CD4-positive, alpha-beta T cell treated with Interleukin-4 for 1 hour (primary cell): ENCODE measurements around the gene PTPRR.

ENCODE experiments used
- DNase-seq, 2 donors: peaks; one replicate each; pipeline ENCODE4 v3.0.0-alpha.2; 2020 to 2022

PTPRR gene

DNA sequence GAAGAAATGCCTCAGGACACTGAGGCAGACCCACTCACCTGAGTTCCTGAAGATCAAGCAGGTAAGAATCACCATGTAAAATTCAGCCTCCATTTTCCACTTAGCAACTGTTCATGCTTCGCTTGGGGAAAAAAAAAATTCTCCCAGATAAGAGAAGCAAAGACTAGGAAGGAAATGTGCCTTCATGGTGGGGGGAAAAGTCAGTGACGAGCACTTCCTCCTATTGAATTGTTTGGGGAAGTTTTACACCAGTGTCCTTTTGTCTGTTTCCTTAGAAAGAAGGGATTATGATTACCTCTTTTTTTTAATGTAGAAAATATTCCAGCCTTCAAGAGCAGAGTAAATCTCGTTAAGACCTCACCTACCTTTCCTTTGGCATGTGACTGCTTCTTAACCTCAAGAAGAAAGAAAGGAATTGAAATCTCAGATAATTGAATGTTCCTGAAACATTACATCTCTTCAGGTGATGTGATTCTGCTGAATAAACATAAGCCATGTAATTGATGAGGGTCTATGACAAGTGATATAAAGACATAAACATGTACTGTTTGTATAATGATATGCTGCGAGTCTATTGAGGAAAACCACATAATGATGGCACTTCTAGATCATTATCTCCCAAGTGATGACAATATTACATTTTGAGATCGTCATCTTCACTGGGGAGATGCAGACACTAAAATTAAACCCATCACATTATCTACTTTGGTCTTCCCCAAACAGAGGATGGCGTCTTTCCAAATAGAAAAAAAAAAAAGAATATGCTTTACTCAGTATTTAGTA, 283.0 kb downstream of the PTPRR start, which contains the start of gene PTPRB:
PTPRB (minus strand) TSS at position 127 of the 783 bp plus-strand sequence; CDS start at position 93, 34 bp downstream.
- no peak for DNase-seq

- no peak for DNase-seq
Measured at GRCh38 chr12:70635755-70636154, 284.8 kb downstream of the PTPRR start.

DNA sequence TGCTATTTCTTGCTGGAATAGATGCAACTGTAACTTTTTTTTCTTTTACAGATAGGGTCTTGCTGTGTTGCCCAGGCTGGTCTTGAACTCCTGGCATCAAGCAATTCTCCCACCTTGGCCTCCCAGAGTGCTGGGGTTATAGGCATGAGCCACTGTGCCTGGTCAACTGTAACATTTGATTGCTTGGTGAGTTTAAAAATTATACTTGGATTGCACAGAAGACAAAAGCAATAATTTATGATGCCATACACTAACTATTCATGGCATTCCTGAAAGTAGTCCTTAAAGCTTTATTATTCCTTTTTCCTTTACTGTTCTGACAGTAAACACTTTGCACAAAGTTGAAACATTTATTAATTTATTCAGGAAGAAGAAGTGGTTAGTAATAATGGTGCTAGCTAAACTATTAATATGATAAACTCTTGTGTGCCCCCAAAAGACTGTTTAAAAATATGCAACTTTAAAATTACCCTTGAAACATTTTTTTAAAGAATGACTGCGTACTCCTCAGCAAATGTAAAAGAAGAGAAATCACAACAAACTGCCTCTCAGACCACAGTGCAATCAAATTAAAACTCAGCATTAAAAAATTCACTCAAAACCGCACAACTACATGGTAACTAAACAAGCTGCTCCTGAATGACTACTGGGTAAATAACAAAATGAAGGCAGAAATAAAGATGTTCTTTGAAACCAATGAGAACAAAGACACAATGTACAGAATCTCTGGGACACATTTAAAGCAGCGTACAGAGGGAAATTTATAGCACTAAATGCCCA, 291.6 kb downstream of the PTPRR start:
- DNase-seq: no peak

DNA sequence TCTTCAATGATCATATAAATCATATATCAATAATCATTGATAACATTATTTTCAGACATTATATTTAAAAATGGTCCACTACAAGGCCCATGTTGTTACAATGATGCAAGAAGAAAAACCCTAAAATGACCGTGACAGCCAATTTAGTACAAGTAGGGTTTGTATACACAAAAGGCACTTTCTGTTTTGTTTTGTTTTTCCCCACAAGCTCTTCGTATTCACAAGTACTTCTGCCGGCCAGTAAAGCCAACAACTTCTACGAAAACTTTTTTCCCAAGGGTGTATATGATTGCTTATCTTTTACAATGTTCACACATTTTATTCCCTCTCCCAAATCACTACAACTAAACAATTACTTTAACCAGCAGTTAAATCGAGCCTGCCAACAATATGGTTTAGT, 292.9 kb downstream of the PTPRR start:
- DNase-seq: no peak

GRCh38 chr12:70626180-70626579, 294.4 kb downstream of the PTPRR start:
- no peak for DNase-seq

DNA sequence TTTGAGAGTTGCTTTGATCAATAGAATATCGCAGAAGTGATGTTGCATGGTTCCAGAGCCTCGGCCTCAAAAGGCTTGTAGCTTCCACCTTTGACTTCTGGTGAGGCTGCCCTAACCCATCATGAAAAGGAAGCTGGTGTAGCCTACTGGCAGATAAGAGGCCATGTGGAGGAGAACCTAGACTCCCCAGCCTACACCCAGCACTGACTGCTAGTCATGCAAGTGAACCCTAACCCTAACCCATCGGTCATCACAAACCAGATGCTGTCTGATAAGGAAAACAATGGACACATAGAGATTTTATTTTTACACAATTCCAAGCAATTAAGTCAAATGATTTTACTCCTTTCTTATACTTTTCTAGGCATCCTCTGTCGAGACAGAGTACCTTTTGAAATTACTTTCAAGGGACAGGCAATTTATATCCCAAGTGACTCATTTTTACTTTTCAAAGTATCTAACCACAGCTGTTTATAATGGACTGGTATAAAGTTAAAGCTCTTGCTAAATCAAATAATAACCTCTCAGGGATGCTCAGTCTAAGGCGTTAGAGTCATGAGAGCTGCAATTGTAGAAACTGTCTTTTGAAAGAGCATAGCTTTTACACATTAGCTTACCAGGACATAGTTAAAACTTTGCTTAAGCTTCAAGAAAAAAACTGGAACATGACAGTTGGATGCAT, 300.9 kb downstream of the PTPRR start:
- no peak for DNase-seq

DNA sequence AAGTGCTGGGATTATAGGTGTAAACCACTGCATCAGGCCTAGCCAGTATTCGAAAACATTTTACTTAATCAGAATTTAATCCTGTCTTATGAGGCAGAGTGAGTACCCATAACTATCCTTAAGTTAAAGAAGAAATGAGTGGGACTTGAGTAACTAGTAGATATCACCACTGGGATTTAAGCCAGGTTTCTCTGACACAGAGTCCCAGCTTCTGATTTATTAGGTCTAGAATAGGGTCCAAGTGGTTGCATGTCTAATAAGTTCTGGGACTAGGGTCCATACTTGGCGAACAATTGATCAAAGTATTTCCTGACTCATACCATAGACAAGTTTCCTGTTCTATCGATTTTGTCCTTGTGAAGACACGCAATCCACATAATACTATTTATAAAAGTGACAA, 302.2 kb downstream of the PTPRR start:
- no peak for DNase-seq

DNA sequence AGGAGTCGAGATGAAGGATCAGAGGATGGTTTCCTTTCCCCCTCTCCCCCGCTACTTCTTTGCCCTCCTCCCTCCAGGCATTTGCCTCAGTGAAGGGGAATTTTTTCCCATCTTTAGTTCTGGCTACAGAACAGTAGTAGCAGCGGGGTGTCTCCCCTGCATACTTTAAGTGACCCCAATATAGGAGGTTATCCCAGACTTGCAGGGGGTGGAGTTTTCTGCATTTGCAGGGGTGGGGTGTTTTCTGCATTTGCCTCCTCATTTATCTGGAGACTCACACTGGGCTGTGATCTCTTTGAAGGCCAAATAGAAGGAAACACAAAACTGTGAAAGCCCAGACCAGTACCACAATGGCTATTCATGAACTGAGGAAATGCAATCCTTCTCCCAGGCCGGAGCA, 303.1 kb downstream of the PTPRR start:
- DNase-seq: no peak

- DNase-seq: no peak
Measured at GRCh38 chr12:70615174-70615866, 305.2 kb downstream of the PTPRR start.

GRCh38 chr12:70609739-70610491, 310.6 kb downstream of the PTPRR start:
- DNase-seq: no peak

DNA sequence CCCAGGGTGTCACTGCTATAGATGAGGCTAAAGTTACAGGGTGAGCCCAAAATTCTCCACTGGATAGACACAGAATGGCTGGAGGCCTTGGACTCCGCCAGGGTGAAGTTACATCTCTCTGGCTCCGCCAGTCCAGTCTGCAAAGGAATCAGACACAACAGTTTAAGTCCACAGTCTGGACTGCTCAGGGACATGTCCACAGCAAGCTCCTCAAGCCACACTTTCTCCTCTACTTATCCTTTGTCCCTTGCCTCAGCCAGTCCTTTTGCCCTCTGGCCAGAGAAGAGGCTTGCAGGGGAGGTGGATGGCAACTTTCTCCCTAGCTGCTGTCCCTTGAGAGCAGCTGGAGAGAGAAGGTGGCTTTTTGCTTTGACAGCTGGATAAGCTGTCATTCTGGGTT, 311.3 kb downstream of the PTPRR start:
- no peak for DNase-seq

- DNase-seq: no peak
Measured at GRCh38 chr12:70608184-70608583, 312.4 kb downstream of the PTPRR start.

GRCh38 chr12:70607107-70607506, 313.4 kb downstream of the PTPRR start:
- no peak for DNase-seq

- DNase-seq: no peak
Measured at GRCh38 chr12:70605976-70606375, 314.6 kb downstream of the PTPRR start.

DNA sequence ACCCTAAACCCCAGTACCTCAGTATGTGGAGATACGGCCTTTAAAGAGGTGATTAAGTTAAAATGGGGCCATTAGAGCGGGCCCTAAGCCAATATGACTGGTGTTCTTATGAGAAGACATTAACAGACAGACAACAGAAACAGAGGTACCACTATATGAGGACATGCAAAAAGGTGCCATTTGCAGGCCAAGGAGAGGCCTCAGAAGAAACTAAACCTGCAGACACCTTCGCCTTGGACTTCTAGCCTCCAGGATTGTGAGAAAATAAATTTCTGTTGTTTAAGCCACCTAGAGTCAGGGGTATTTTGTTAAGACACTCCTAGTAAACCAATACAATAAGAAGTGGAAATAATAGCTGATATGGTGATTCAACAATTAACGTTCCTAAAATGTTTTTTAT, 315.9 kb downstream of the PTPRR start:
- DNase-seq: no peak

- DNase-seq: no peak
Measured at GRCh38 chr12:70603044-70603443, 317.5 kb downstream of the PTPRR start.

DNA sequence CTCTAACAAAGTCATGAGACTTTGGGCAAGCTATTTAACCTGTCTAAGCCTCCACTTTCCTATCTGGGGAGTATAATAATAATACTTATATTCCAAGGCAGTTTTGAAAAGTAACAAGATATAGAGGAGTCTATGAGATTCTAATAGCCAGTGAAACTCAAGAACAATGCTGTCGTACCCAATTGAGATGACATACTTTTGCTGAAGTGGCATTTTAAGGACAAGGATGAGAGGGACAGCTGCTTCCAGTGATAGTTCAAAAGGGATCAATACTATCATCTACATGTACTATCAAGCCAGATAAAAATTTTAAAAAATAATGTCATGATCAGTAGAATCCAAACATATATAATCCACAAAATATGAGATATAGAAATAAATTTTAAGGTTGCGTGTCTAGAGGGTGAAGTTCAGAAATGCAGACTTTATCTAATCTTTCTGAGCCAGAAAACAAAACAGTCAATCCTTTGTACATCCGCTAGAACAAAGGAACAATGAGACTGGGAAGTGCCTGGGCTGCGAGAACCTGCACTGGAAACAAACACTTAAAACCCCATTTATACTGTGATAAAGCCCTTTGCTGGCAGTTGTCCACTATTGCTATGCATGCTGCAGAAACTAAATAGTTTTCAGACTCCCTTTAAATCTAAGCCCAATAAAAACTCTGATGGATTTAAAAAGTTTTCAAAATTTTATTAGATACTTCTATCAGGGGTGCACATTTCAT, 321.9 kb downstream of the PTPRR start:
- DNase-seq: no peak

DNA sequence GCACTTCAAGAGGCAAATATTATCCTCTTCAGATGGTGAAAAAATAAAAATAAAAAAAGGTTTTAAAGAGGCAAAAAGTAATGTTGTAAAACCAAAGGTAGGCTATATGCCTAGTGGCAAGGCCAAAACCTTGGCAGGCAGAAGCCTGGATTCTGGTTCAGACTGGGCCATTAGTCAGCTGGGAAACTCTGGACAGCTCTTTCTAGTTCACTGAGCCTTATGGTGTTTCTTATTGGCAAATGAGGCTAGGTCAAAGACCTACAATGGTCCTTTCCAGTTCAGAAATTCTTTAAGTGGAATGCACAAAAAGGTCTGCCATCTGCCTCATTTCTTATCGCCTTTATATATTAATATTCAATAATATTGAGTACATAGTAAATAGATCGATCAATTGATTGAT, 327.9 kb downstream of the PTPRR start:
- no peak for DNase-seq

DNA sequence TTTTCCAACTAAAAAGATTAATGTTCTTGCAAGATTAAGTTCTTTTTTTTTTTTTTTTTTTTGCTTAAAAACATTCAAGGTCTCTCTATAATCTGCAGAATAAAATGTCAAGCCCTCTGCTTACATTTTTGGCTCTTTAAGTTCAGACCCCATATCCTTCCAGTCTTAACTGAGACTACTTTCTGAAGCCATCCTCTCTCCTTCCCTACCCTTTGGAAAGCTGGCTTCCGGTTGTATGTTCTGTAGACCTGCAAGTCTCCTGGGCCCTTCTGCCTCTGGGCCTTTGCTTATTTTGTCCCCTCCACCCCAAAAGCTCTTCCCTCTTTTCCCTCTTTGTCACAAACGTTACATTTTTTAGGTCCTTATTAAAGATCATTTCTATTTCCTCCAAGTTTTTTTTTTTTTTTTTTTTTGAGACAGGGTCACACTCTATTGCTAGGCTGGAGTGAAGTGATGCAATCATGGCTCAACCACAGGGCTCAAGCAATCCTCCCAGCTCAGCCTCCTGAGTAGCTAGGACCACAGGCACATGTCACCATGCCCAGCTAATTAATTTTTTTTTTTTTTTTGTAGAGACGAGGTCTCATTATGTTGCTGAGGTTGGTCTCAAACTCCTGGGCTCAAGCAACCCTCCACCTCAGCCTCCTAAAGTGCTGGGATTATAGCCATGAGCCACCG, 329.9 kb downstream of the PTPRR start:
- no peak for DNase-seq

DNA sequence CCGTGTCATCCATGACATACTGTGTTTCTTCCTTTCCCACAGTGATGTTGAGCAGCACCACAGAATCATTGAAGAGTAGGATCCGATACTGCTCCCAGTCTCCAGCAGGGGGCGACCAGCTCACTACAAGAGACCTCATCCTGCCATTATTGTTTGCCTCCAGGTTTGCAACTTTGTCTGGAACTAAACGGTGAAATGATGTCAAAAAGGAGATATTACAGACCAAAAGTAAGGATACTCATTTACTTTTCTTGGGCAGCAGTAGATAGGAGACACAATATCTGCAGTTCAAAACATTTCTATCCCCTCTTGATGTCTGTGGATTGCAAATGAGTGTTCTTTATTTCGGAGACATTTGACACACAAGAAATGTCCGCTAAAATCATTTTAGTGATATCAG, 330.5 kb downstream of the PTPRR start:
- peak; percentile 30 to 52 for DNase-seq
